GM21360 (cell line): ENCODE results near the gene CCDC73.

Experiments used
- ATAC-seq: cut with Tn5 transposase; IDR thresholded peaks from one replicate; pipeline ENCODE4 v1.9.1; 2021; ENCODE audit warnings: mild to moderate bottlenecking, moderate library complexity; ENCODE audit not compliant: unreplicated experiment

CCDC73 gene

DNA sequence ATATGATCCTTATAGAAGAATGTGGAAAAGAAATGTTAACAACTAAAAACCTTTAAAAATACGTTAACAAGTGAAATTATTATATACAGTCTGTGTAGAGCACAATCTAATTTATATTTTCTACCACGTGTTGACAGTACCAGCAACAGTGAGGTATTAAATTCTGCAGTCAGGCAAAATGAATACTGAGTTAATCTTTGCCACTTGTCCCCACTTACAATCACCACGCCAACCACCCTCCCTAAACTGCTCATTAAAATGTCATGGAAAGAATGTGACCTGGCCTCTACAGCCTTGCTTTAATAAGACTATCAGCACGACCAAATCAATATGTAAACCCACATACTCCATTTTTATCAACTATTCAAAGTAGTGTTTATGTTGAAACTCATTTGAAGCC lies 239.4 kb downstream of the CCDC73 start:
- no peak for ATAC-seq
